ENCODE data around the gene DNAJA2. TPM values are rescaled to one million over a fixed set of nuclear protein-coding genes. Genes with fewer than 3 reads are reported as not detected.

Gene DNAJA2
- total RNA-seq, 1 experiment from 2014 or later = 85.2 TPM

DNA sequence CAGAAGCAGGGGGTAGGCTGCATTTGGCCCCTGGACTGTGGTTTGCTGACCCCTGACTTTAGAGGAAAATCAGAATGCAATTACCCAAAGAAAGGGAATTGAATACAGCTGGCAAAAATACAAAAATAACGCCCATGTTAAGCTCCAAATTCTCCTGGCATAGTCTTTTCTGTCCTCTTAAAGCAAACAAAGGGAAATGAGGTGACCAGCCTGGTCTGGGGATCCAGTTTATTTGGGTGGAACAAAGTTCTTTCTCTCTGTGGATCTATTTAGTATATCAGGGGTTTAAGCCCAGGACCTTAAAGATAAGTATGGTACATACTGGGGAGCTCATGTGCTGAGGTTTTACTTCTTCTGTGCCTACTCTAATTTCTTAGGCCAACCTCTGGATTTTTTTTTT lies 23.5 kb downstream of the DNAJA2 start:
- POLR2A ChIA-PET (ENCODE audit: low non-redundant PET) = interaction anchor here (0.7 kb wide), 1 partner anchor 9 kb away, joined by 4 read pairs; no protein-coding TSS in a partner anchor
- Histone ChIP-seq H3K4me1 (ENCODE audit: insufficient read depth, low read length, poor library complexity, severe bottlenecking) (no peaks in the 10 kb centered on the region), H3K9me3 (ENCODE audit: low read depth, low read length, poor library complexity, severe bottlenecking) (no peaks in the 10 kb centered on the region), H3K36me3 (ENCODE audit: insufficient read depth, low read length, poor library complexity, severe bottlenecking) (no peaks in the 10 kb centered on the region), H3K27me3 (replicated peaks; ENCODE audit: insufficient read depth, low read depth, low read length, poor library complexity) (no peaks in the 10 kb centered on the region), H3K4me3 (ENCODE audit: low read depth, low read length, poor library complexity, severe bottlenecking) (no peak overlapping the region), H3K27ac (ENCODE audit: low read depth, low read length, poor library complexity, severe bottlenecking) (no peak overlapping the region)
- TF ChIP-seq EZH2 (IDR thresholded peaks at IDR 0.05; ENCODE audit: borderline replicate concordance, low read depth, low read length, poor library complexity, severe bottlenecking) (no peak), CTCF (conservative IDR thresholded peaks at IDR 0.05; ENCODE audit: low read depth, low read length) (no peak)
- intact Hi-C loops (cut with micrococcal nuclease; ENCODE audit: unreplicated experiment) = no loop called here
- CTCF ChIA-PET = no interaction called here
- no TSS peak for BruUV-seq (replicated peaks)
- no peak for DNase-seq (ENCODE audit: low spot score)

GRCh38 chr16:46949241-46949892 lies 24.1 kb downstream of the DNAJA2 start:
- no TSS peak for BruUV-seq (replicated peaks)
- ChIA-PET POLR2A (ENCODE audit: low non-redundant PET) (interaction anchor here (0.7 kb wide), 1 partner anchor 9 kb away, joined by 4 read pairs; no protein-coding TSS in a partner anchor), CTCF (interaction anchor here (1.0 kb wide), 1 partner anchor 1284 kb away, joined by 3 read pairs; no protein-coding TSS in a partner anchor)
- Histone ChIP-seq H3K27ac (ENCODE audit: low read depth, low read length, poor library complexity, severe bottlenecking) (no peak overlapping the region), H3K27me3 (replicated peaks; ENCODE audit: insufficient read depth, low read depth, low read length, poor library complexity) (no peaks in the 10 kb centered on the region), H3K4me1 (ENCODE audit: insufficient read depth, low read length, poor library complexity, severe bottlenecking) (no peaks in the 10 kb centered on the region), H3K9me3 (ENCODE audit: low read depth, low read length, poor library complexity, severe bottlenecking) (no peaks in the 10 kb centered on the region), H3K4me3 (ENCODE audit: low read depth, low read length, poor library complexity, severe bottlenecking) (no peak overlapping the region), H3K36me3 (ENCODE audit: insufficient read depth, low read length, poor library complexity, severe bottlenecking) (no peaks in the 10 kb centered on the region)
- DNase-seq (ENCODE audit: low spot score) = no peak
- TF ChIP-seq EZH2 (IDR thresholded peaks at IDR 0.05; ENCODE audit: borderline replicate concordance, low read depth, low read length, poor library complexity, severe bottlenecking) (no peak), CTCF (conservative IDR thresholded peaks at IDR 0.05; ENCODE audit: low read depth, low read length) (no peak)
- intact Hi-C loops (cut with micrococcal nuclease; ENCODE audit: unreplicated experiment) = no loop called here

GRCh38 chr16:46948548-46949166 lies 24.8 kb downstream of the DNAJA2 start:
- H3K9me3 ChIP-seq (ENCODE audit: low read depth, low read length, poor library complexity, severe bottlenecking) = no peaks in the 10 kb centered on the region
- no peaks in the 10 kb centered on the region for H3K4me1 ChIP-seq (ENCODE audit: insufficient read depth, low read length, poor library complexity, severe bottlenecking)
- POLR2A ChIA-PET (ENCODE audit: low non-redundant PET) = no interaction called here
- no peak overlapping the region for H3K27ac ChIP-seq (ENCODE audit: low read depth, low read length, poor library complexity, severe bottlenecking)
- TF ChIP-seq CTCF (conservative IDR thresholded peaks at IDR 0.05; ENCODE audit: low read depth, low read length) (no peak), EZH2 (IDR thresholded peaks at IDR 0.05; ENCODE audit: borderline replicate concordance, low read depth, low read length, poor library complexity, severe bottlenecking) (no peak)
- CTCF ChIA-PET = interaction anchor here (1.0 kb wide), 1 partner anchor 1285 kb away, joined by 3 read pairs; no protein-coding TSS in a partner anchor
- intact Hi-C loops (cut with micrococcal nuclease; ENCODE audit: unreplicated experiment) = no loop called here
- no TSS peak for BruUV-seq (replicated peaks)
- H3K27me3 ChIP-seq (replicated peaks; ENCODE audit: insufficient read depth, low read depth, low read length, poor library complexity) = no peaks in the 10 kb centered on the region
- H3K4me3 ChIP-seq (ENCODE audit: low read depth, low read length, poor library complexity, severe bottlenecking) = no peak overlapping the region
- no peaks in the 10 kb centered on the region for H3K36me3 ChIP-seq (ENCODE audit: insufficient read depth, low read length, poor library complexity, severe bottlenecking)
- no peak for DNase-seq (ENCODE audit: low spot score)
